NCI-H446 treated with DMSO at 0.1 percent for 48 hours (cell line): ENCODE measurements around the gene EXOC3L1.

Experiments
- DNase-seq: peaks from one replicate; lab custom pipeline; 2025; lab: John Stamatoyannopoulos, UW

EXOC3L1 gene

GRCh38 chr16:67163164-67163998, 26.6 kb downstream of the EXOC3L1 start:
- peak; percentile 6 for DNase-seq

DNA sequence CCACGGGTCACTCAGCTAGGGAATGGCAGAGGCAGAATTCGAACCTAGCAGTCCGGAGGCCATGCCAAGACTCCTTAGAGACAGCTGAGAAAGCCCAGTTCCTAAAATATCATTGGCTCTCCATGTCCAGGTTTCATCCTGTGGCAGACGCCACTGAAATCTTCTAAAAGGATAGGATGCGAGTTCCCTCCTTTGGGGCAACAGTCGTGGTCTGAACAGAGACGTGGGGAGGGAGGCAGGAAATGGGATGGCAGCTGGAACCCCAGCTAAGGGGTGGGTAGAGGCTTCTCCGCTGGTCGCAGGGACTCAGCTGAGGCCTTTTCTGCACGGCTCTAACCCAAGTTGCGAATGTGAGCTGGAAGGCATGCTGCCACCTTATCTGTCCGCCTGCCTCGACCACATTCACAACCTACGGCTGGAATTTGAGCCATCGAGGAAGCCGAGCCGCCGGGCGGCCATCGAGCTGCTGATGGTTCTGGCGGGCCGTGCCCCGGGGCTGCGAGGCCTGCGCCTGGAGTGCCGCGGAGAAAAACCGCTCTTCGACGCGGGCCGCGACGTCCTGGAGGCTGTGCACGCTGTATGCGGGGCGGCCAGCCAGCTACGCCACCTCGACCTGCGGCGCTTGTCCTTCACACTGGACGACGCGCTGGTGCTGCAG, 27.3 kb downstream of the EXOC3L1 start:
- no peak for DNase-seq

- DNase-seq: no peak
Measured at GRCh38 chr16:67161595-67162058, 28.3 kb downstream of the EXOC3L1 start.

GRCh38 chr16:67158637-67159600, 31.0 kb downstream of the EXOC3L1 start:
- DNase-seq: no peak

DNA sequence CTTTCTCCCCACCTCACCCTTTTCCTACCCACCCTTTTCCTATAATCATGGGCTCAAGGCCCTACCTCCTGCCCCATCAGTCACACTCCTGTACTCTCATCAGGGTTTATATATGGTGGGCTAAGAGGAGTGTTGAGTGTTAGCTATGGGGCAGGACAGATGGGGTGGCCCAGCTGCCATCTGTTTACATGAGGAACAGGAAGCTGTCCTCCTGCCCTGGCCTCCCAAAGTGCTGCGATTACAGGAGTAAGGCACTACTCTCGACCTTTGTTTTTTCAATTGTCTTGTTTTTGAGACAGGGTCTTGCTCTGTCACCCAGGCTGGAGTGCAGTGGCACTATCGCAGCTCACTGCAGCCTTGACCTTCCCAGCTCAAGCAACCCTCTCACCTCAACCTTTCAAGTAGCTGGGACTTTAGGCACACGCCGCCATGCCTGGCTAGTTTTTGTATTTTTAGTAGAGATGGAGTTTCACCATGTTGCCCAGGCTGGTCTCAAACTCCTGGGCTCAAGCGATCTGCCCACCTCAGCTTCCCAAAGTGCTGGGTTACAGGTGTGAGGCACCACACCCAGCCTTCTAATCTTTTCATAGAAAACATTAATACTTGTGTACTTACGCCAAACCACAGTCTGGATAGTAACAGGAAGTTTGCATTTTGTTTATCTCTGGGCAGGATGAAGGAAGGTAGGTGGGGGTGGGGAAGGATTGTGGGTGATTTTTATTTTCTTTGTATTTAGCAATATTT, 31.9 kb downstream of the EXOC3L1 start:
- DNase-seq: no peak

- DNase-seq: no peak
Measured at GRCh38 chr16:67157106-67157748, 32.7 kb downstream of the EXOC3L1 start.

DNA sequence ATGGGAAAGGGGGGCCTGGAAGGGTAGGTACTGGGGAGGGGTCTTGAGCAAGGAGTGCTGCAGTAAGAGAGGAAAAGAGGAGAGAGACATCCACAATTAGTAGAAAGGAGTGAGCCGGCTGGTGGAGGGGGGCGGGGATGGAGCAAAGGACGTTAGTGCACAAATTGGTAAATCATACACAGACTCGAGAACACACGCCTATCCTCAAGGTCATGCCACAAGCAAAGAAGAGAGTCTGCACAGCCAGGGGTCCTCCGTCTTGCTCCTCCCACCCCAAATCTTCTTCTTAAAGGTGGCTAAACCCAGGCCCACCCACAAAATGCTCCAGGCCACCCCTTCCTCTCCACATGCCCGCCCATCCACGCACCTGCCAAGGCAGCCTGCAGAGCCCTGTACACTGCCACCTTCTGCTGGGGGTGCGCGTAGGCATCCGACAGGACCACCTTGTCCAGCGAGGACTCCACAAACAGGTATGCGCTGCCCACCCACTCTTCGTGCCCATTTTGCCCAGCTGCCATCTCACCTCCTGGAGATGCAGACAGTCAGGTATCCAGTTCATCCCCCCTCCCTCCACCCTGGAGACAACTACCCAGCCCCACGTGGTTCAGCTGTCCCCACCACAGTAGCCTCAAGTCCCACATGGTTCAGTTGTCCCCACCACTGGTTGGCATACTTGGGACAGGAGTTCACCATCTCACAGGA, 33.6 kb downstream of the EXOC3L1 start:
- no peak for DNase-seq

DNA sequence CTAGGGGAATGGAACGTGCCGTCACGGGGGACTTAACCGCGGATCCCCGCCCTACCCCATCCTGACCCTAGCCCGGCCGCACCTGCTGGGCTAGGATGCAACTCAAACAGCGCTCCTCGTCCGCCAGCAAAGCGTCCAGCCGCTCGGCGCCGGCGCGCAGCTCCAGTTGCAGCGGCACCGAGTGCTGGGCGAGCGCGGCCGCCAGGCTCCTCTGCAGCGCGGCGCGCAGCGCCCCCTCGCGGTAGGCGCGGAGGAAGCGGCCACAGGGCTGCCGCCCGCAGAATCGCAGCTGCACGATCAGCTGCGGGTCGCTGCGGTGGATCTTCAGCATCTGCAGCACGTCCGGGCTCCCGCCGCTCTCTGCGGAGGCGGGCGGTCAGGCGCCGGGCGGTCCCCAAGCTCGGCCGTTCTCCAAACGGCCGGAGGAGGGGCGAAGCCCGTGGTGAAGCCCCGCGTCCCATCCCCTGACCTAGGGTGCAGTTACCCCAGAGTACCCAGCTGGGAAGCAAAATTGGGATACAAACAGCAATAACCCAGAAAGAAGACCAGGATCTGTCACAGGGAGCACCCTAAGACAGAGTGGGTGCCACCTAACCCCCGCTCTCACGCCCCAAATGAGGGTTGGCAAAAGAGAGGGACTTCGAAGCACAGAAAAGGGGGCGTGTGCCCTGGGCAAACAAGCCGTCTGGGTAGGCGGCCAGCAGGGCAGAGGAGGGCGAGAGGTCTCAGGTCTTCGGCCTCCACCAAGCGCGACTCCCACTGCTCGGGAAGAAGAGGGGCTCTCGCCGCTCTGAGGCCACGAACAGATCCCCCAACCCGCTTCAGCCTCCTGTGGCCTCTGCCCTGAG, 34.4 kb downstream of the EXOC3L1 start:
- peak; percentile 9 for DNase-seq

DNA sequence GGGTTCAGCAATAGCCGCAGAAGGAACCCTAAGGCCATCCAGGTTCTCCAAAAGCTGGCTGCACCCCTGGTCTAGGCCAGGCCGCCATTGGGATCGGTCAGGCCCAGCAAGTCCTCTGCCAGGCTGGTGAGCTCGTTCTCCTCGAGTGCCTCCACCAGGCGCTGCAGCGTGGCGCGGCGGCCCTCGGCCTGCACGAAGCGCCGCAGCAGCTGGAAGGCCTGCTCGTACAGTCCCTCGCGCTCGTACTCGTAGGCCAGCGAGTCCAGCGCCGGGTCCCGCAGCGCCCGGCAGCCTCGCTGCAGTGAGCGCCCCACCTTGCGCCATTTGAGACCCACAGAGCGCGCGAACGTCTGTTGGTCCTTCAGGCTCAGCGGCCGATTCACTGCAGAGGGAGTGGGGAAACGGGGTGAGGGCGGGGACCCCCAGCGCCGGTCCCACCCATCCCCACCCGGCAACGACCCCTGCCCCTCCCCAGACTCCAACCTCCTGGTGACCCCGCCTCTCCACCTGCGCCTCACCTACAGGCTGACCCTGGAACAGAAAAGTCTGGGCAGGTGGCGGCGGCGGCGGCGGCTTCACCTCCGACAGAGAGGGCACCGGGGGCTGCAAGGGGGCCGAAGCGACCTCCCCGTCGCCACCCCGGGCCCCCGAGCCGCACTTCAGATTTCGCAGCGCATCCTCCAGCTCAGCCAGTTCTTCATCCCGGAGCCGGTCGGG, 35.2 kb downstream of the EXOC3L1 start:
- no peak for DNase-seq

- DNase-seq: no peak
Measured at GRCh38 chr16:67151431-67152097, 38.4 kb downstream of the EXOC3L1 start.

- peak; percentile 45 for DNase-seq
Measured at GRCh38 chr16:67150833-67151396, 39.0 kb downstream of the EXOC3L1 start, which contains the start of gene B3GNT9. Gene B3GNT9 (minus strand): TSS chr16:67150998. CDS start chr16:67150485, 513 bp downstream.

DNA sequence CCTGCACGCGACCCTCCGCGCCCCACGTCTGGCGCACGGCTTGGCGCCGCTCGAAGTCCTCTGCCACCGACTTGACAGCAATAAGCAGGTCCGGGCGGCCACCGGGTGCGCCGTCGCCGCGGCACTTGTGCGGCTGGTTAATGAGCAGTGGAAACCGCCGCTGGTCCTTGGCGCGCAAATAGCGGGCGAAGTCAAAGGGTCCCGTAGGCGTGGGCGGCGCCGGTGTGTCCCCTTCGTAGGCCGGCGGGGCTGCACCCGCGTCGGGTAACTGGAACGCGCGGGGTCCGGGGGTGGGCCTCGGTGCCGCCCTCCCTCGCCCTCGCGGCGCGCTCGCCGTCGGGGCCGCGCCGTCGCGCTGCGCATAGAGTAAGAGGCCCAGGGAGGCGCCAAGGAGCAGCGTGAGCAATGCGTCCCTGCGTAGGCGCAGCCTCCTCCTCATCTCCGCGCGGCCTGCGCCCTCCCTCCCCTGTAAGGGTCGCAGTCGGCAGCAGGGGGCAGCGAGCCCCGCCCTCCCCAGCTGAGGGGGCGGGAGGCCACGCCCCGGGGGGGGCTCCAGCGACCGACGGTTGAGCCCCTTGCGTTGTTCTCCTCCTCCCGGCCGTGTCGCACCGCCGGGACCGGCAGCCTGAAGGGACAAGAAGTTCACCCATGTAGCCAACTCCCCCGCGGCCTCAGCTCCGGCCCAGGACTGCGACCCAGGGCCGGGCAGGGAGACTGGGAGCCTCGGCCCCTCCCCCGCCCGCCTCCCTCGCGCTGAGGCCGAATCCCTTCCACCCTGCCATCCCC, 39.7 kb downstream of the EXOC3L1 start:
- DNase-seq: no peak

GRCh38 chr16:67149276-67150046, 40.5 kb downstream of the EXOC3L1 start:
- no peak for DNase-seq

DNA sequence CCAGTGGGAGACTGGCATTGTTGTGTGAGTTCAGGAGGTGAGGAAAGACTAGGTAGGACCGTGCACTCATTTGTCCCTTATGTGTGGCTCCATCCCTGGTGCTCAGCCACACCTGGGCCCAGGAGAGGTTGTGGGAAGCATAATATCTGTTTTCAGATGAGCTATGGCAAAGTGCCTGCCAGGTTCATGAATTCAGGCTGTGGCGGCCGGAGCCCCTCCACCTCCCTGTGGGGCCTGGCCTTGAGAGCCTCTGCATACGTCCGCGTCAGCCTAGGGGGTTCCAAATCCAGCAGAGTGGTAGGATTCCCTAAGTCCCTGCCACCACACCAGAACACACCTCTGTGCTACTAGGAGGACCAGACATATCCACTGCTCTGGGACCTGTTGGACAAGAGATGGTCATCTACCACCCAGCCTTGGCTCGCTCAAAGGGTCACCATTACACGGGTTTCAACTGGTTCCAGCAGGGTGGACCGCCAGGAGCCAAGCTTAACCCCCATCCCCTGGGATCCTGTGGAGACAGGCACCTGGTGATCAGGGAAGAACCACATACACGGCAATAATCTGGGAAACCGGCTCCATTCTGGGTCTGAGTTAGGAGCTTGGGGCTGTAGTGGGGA, 41.2 kb downstream of the EXOC3L1 start:
- no peak for DNase-seq

GRCh38 chr16:67148221-67148620, 41.7 kb downstream of the EXOC3L1 start:
- DNase-seq: no peak
